ENCODE results near the gene MEAF6. TPM values are rescaled to one million over a fixed set of nuclear protein-coding genes. Genes with fewer than 3 reads are reported as not detected.

MEAF6 gene
- total and polyA plus RNA-seq, 2 of the 8 experiments (the other 6 are each of a cell fraction or from before 2014, with no cell fraction given) = 23.0 to 38.8 TPM

DNA sequence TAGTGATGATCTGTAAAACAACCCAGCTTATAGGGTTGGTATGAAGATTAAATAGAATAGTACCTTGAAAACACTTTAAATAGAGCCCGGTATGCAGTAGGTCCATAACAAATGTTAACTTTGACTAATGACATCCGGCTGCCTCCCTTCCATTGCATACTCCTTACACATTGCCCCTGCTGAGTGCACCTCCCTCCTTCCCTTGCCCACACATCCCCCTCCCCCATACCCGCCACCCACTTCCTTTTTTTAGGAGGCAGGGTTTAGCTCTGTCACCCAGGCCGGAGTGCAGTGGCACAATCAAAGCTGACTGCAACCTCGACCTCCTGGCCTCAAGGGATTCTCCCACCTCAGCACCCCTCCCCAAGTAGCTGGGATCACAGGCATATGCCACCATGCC, 64.6 kb downstream of the MEAF6 start:
- Histone ChIP-seq H3K36me3 (ENCODE audit: control insufficient read depth in 2 of 4, insufficient read depth in 4 of 4, low read length in 3 of 4) (no peaks in the 10 kb centered on the region), H2BK15ac (ENCODE audit: low read length) (no peak overlapping the region), H2BK5ac (ENCODE audit: low read depth, low read length) (peak overlapping the region; percentile 29; the same call in 1 of the 2 replicates), H3K23me2 (ENCODE audit: low read depth, low read length) (no peaks in the 10 kb centered on the region), H2BK12ac (ENCODE audit: low read depth, low read length) (peak overlapping the region; percentile 85; the same call in 1 of the 2 replicates), H3K79me2 (ENCODE audit: control insufficient read depth in 1 of 2, insufficient read depth in 2 of 2, low read length in 2 of 2) (no peaks in the 10 kb centered on the region), H4K5ac (ENCODE audit: insufficient read length, low read depth, low read length) (no peak overlapping the region), H3K9ac (replicated peaks in 1 of 4; ENCODE audit: extremely low read depth in 1 of 4, low read depth in 3 of 4, low read length in 3 of 4) (no peak overlapping the region), H2BK20ac (ENCODE audit: low read length) (no peak overlapping the region), H4K8ac (ENCODE audit: extremely low read depth, insufficient read depth, low read length) (no peak overlapping the region), H4K20me1 (replicated peaks in 1 of 2; ENCODE audit: control insufficient read depth in 1 of 2, insufficient read depth in 2 of 2, low read length in 2 of 2) (no peaks in the 10 kb centered on the region), H3K14ac (ENCODE audit: insufficient read length) (no peak overlapping the region), H2AFZ (ENCODE audit: low read length) (no peak overlapping the region), H3K56ac (replicated peaks; ENCODE audit: insufficient read length, low read depth, low read length) (no peak overlapping the region), H3K4ac (replicated peaks; ENCODE audit: insufficient read length, low read depth, low read length) (no peak overlapping the region), H3K4me2 (ENCODE audit: insufficient read depth in 1 of 2, low read depth in 2 of 2, low read length in 2 of 2) (no peak overlapping the region), H3K9me3 (ENCODE audit: insufficient read depth in 2 of 2, low read depth in 1 of 2, low read length in 1 of 2) (no peaks in the 10 kb centered on the region), H3K4me1 (replicated peaks in 1 of 4; ENCODE audit: control insufficient read depth in 3 of 4, insufficient read depth in 4 of 4, low read length in 3 of 4) (peaks cover 0 to 23% (median 9%) of the 10 kb centered on the region in 4 experiments; a peak in 6 of 7 replicates), H2AK5ac (ENCODE audit: low read depth, low read length) (no peak overlapping the region), H3K79me1 (ENCODE audit: low read depth, low read length) (no peaks in the 10 kb centered on the region), H3K27me3 (replicated peaks in 1 of 4; ENCODE audit: control insufficient read depth in 3 of 4, extremely low read depth in 1 of 4, insufficient read depth in 3 of 4, low read length in 3 of 4) (no peaks in the 10 kb centered on the region; a peak in 1 of 7 replicates), H3K18ac (ENCODE audit: extremely low read depth, low read length) (no peak overlapping the region), H3K23ac (ENCODE audit: insufficient read length) (no peak overlapping the region), H4K91ac (replicated peaks; ENCODE audit: insufficient read length, low read length) (no peak overlapping the region), H3K27ac (ENCODE audit: low read depth, low read length) (no peak overlapping the region), H3K4me3 (ENCODE audit: extremely low read depth in 1 of 4, insufficient read depth in 2 of 4, low read depth in 3 of 4, low read length in 4 of 4) (no peak overlapping the region), H2BK120ac (replicated peaks; ENCODE audit: low read depth, low read length) (no peak overlapping the region)
- CTCF ChIA-PET (ENCODE audit: partially characterized antibody) = interaction anchor here (0.6 to 15.0 kb wide), 12 partner anchors 8 to 348 kb away, joined by 3 to 382 read pairs (median 4); partner anchors contain the start of gene MEAF6
- no peak for DNase-seq (ENCODE audit: low read depth in 1 of 2, low spot score in 2 of 2)
- no peak for TF ChIP-seq CREB1 (IDR thresholded peaks at IDR 0.05)
- no peak for TF ChIP-seq KDM4A (IDR thresholded peaks at IDR 0.05; ENCODE audit: low read depth, low read length, severe bottlenecking)
- TF ChIP-seq CBX5 (IDR thresholded peaks at IDR 0.05; ENCODE audit: low read depth, low read length) = no peak
- TF ChIP-seq POLR2A (IDR thresholded peaks at IDR 0.05; ENCODE audit: control extremely low read depth in 1 of 2, low read depth in 2 of 2, low read length in 2 of 2) = no peak
- TF ChIP-seq CTBP2 (IDR thresholded peaks at IDR 0.05; ENCODE audit: borderline replicate concordance, insufficient read depth, insufficient read length, low read length) = no peak
- no peak for TF ChIP-seq SP1 (IDR thresholded peaks at IDR 0.05; ENCODE audit: low read depth, low read length)
- TF ChIP-seq KDM1A (IDR thresholded peaks at IDR 0.05; ENCODE audit: borderline replicate concordance, low read length) = no peak
- TF ChIP-seq, protein P1, sequence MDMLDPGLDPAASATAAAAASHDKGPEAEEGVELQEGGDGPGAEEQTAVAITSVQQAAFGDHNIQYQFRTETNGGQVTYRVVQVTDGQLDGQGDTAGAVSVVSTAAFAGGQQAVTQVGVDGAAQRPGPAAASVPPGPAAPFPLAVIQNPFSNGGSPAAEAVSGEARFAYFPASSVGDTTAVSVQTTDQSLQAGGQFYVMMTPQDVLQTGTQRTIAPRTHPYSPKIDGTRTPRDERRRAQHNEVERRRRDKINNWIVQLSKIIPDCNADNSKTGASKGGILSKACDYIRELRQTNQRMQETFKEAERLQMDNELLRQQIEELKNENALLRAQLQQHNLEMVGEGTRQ (IDR thresholded peaks at IDR 0.05; ENCODE audit: low read length) = no peak
- no peak for FAIRE-seq
- POLR2A ChIA-PET (ENCODE audit: partially characterized antibody) = interaction anchor here (1.0 to 1.1 kb wide), 2 partner anchors 12 to 24 kb away, joined by 3 to 4 read pairs; no protein-coding TSS in a partner anchor
- 65% methylated on average over 5 of the region's 5 CpGs; no CpG with 5 or more reads in 1 of the 2 experiments for WGBS, 2 experiments (ENCODE audit: extremely low coverage in 1 of 2, insufficient coverage in 1 of 2, insufficient read length in 1 of 2, insufficient replicate concordance in 2 of 2, low coverage in 1 of 2, low lambda C conversion rate in 2 of 2, missing lambda C conversion rate in 1 of 2)
